ENCODE data around the gene PPP2R2B. TPM values are rescaled to one million over a fixed set of nuclear protein-coding genes. Genes with fewer than 3 reads are reported as not detected.

PPP2R2B gene
- polyA plus RNA-seq, 3 donors = 0.08 TPM; not detected in 2

- H2AFZ ChIP-seq (ENCODE audit: insufficient read depth, low read depth, low read length, poor library complexity, severe bottlenecking) = no peak overlapping the region
- peaks cover 0 to 3% (median 0%) of the 10 kb centered on the region in 3 donors for H3K27me3 Mint-ChIP-seq (ENCODE audit: low read depth in 3 of 3)
- H3K4me3 ChIP-seq (replicated peaks in 1 of 3; ENCODE audit: low read depth in 2 of 3, low read length in 3 of 3) = no peak overlapping the region
- H3K9ac ChIP-seq (ENCODE audit: insufficient read depth, low read length, poor library complexity, severe bottlenecking) = no peak overlapping the region
- no peak overlapping the region for H3K4me2 ChIP-seq (replicated peaks; ENCODE audit: extremely low read depth, low read length, poor library complexity, severe bottlenecking)
- H3K27ac ChIP-seq (ENCODE audit: low read depth in 1 of 2, low read length in 2 of 2) = no peak overlapping the region
- peaks cover 4% of the 10 kb centered on the region for H3K4me1 Mint-ChIP-seq
- H3K27me3 ChIP-seq (ENCODE audit: control insufficient read depth in 2 of 2, insufficient read depth in 2 of 2, low read length in 2 of 2) = no peaks in the 10 kb centered on the region
- no peak overlapping the region for H3K27ac Mint-ChIP-seq
- no peaks in the 10 kb centered on the region for H3K4me1 ChIP-seq (ENCODE audit: control insufficient read depth in 1 of 2, insufficient read depth in 2 of 2, low read length in 2 of 2)
- no peaks in the 10 kb centered on the region for H3K36me3 Mint-ChIP-seq
- WGBS (ENCODE audit: insufficient coverage) = 93% methylated on average over 4 of the region's 4 CpGs
- intact Hi-C loops (cut with micrococcal nuclease) = no loop called here
- H3K9me3 Mint-ChIP-seq = no peaks in the 10 kb centered on the region
- H3K4me3 Mint-ChIP-seq = no peak overlapping the region
- DNase-seq = no peak
- H3K36me3 ChIP-seq (replicated peaks in 1 of 2; ENCODE audit: control insufficient read depth in 1 of 2, insufficient read depth in 2 of 2, low read length in 2 of 2) = no peaks in the 10 kb centered on the region
- no peaks in the 10 kb centered on the region for H3K79me2 ChIP-seq (ENCODE audit: insufficient read depth, low read length)
- no peak for TF ChIP-seq CTCF (IDR thresholded peaks at IDR 0.05)
- H4K20me1 ChIP-seq (ENCODE audit: insufficient read depth, low read length) = no peaks in the 10 kb centered on the region
- H3K9me3 ChIP-seq (replicated peaks in 1 of 2; ENCODE audit: control insufficient read depth in 1 of 2, insufficient read depth in 1 of 2, low read length in 2 of 2) = no peaks in the 10 kb centered on the region
These were observed 316.1 kb downstream of the PPP2R2B start for GRCh38 chr5:146562461-146562860.

GRCh38 chr5:146561711-146562110, 316.8 kb downstream of the PPP2R2B start:
- H3K27me3 ChIP-seq (ENCODE audit: control insufficient read depth in 2 of 2, insufficient read depth in 2 of 2, low read length in 2 of 2) = no peaks in the 10 kb centered on the region
- no peaks in the 10 kb centered on the region for H3K4me1 ChIP-seq (ENCODE audit: control insufficient read depth in 1 of 2, insufficient read depth in 2 of 2, low read length in 2 of 2)
- no peaks in the 10 kb centered on the region for H3K36me3 Mint-ChIP-seq
- H3K79me2 ChIP-seq (ENCODE audit: insufficient read depth, low read length) = no peaks in the 10 kb centered on the region
- no peaks in the 10 kb centered on the region for H3K9me3 Mint-ChIP-seq
- no peak overlapping the region for H3K27ac Mint-ChIP-seq
- no peak overlapping the region for H3K27ac ChIP-seq (ENCODE audit: low read depth in 1 of 2, low read length in 2 of 2)
- no peaks in the 10 kb centered on the region for H3K36me3 ChIP-seq (replicated peaks in 1 of 2; ENCODE audit: control insufficient read depth in 1 of 2, insufficient read depth in 2 of 2, low read length in 2 of 2)
- H3K4me3 Mint-ChIP-seq = no peak overlapping the region
- H3K4me1 Mint-ChIP-seq = peaks cover 4% of the 10 kb centered on the region
- no peak for DNase-seq
- 92% methylated on average over 4 of the region's 5 CpGs for WGBS (ENCODE audit: insufficient coverage)
- H3K4me2 ChIP-seq (replicated peaks; ENCODE audit: extremely low read depth, low read length, poor library complexity, severe bottlenecking) = no peak overlapping the region
- peaks cover 0 to 3% (median 0%) of the 10 kb centered on the region in 3 donors for H3K27me3 Mint-ChIP-seq (ENCODE audit: low read depth in 3 of 3)
- H3K4me3 ChIP-seq (replicated peaks in 1 of 3; ENCODE audit: low read depth in 2 of 3, low read length in 3 of 3) = no peak overlapping the region
- H3K9ac ChIP-seq (ENCODE audit: insufficient read depth, low read length, poor library complexity, severe bottlenecking) = no peak overlapping the region
- intact Hi-C loops (cut with micrococcal nuclease) = no loop called here
- no peaks in the 10 kb centered on the region for H3K9me3 ChIP-seq (replicated peaks in 1 of 2; ENCODE audit: control insufficient read depth in 1 of 2, insufficient read depth in 1 of 2, low read length in 2 of 2)
- no peak for TF ChIP-seq CTCF (IDR thresholded peaks at IDR 0.05)
- no peak overlapping the region for H2AFZ ChIP-seq (ENCODE audit: insufficient read depth, low read depth, low read length, poor library complexity, severe bottlenecking)
- no peaks in the 10 kb centered on the region for H4K20me1 ChIP-seq (ENCODE audit: insufficient read depth, low read length)
